Measurements from ENCODE around the gene CEBPZOS. TPM values are rescaled to one million over a fixed set of nuclear protein-coding genes. Genes with fewer than 3 reads are reported as not detected.

The CEBPZOS gene
- total RNA-seq, 1 donor from 2014 or later, result 45.9 TPM

DNA sequence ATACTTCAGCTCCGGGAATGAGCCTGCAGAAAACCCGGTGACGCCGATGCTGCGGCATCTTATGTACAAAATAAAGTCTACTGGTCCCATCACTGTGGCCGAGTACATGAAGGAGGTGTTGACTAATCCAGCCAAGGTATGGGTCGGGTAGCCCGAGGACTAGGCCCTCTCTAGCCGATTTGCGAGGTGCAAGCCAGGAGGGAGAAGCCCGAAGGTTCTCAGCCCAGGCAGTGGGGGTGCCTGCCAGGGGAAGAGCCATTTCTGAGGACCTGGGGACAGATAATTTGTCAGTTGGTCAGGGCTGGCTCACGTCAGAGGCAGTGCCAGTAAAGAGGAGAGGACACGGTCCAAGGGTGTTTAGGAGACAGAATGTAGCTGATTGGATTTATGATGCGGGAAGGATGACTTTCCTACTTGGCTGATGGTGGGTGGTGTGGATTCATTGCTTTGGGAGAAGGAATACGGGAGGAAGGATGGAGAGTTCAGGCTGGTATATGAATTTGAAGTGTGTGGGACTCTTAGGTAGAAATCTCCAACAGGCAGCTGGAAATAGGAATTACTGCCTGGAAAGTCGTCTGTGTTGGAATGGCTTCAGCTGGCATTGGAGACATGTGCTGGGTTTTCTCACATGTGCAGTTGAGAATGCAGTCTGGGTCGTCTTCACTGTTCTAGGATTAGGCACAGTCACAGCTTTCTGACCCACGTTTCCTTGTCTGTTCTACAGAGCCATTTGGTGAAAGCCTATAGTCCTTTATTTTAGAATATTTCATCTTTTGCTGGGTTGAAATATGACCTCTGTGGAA is 36.0 kb downstream of the CEBPZOS start:
- peak; percentile 24 for DNase-seq (ENCODE audit: low spot score)

DNA sequence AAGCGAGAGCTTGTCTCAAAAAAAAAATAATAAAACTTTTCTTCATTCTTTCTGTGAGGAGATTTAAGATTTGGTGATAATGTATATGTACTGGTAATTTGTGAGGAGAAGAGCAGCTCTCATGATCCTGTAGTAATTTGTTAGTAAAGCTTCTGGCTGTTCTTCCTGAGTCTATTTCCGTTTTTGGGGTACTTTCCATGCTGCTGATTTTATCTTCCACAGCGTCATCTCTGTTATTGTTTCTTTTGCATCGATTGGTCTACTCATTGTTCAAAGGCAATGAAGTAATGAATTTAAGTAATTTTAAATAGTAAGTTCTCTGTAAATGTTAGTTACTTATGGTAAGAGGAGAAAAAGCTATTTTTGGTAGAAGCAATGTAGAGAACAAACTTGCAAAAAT is 47.1 kb downstream of the CEBPZOS start:
- DNase-seq (ENCODE audit: low spot score), result no peak

- no peak for DNase-seq (ENCODE audit: low spot score)
Observed at GRCh38 chr2:37244017-37244416, 47.7 kb downstream of the CEBPZOS start.

GRCh38 chr2:37244755-37245154 is 48.5 kb downstream of the CEBPZOS start:
- no peak for DNase-seq (ENCODE audit: low spot score)

GRCh38 chr2:37246205-37246604 is 49.9 kb downstream of the CEBPZOS start:
- DNase-seq (ENCODE audit: low spot score), result no peak

DNA sequence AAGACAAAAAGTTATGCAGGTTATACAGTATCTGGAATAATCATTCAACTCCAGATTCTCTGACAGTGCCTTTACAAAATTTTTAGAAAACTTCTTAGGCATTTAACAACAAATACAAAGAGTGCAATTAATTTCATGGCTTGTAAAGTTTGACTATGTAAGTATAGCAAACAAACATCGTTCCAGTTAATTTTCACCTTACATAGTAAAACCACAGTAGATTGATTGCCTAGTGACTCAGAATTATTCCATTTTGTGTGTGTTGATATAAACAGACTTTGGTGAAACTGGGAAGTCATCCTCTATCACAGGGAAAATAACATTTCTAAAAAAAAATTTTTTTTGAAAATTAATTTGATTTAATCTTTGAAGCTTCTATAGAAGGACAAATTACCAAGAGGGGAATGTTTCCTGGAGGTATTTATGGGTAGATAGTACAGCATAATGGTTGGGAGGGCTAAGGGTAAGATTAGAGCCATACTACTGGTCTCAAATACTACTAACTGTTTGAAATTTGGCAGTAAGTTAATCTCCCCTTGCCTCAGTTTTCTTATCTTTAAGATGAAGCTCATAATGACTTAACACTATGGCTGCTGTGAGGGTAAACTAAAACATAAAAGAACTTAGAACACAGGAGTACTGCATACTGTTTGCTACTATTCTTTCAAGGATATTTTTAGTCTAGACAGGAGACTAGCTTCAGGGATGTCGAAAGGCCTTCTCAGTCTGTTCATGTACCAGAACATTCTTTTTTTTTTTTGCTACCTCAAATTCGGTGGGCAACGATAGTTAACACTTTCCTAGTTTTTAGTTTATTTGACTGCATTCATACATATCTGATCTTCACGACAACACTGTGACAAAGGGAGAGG is 54.8 kb downstream of the CEBPZOS start:
- DNase-seq (ENCODE audit: low spot score), result no peak

Other genes starting within 250 kb of the CEBPZOS start
- 23.8 TPM for gene STRN, start 230.0 kb upstream of the CEBPZOS start, total RNA-seq
- gene HEATR5B, start 112.1 kb upstream of the CEBPZOS start, total RNA-seq, result 22.4 TPM
- gene GPATCH11, start 112.0 kb upstream of the CEBPZOS start, total RNA-seq, result 5.8 TPM
- gene EIF2AK2, start 39.5 kb upstream of the CEBPZOS start, total RNA-seq, result 28.7 TPM
- not detected for gene SULT6B1, start 7.8 kb upstream of the CEBPZOS start, total RNA-seq
- 29.2 TPM for gene CEBPZ, start 35.1 kb downstream of the CEBPZOS start, total RNA-seq
- gene NDUFAF7, start 35.2 kb downstream of the CEBPZOS start, total RNA-seq, result 11.4 TPM
- 23.9 TPM for gene PRKD3, start 128.3 kb downstream of the CEBPZOS start, total RNA-seq
- gene QPCT, start 148.1 kb downstream of the CEBPZOS start, total RNA-seq, result 7.9 TPM

Data from mucosa of gallbladder (tissue), 1 donor.